ENCODE measurements around the gene QRFP. TPM values are rescaled to one million over a fixed set of nuclear protein-coding genes. Genes with fewer than 3 reads are reported as not detected.

QRFP gene
- polyA plus RNA-seq, 3 donors: 0.18 to 0.60 (median 0.21) TPM

DNA sequence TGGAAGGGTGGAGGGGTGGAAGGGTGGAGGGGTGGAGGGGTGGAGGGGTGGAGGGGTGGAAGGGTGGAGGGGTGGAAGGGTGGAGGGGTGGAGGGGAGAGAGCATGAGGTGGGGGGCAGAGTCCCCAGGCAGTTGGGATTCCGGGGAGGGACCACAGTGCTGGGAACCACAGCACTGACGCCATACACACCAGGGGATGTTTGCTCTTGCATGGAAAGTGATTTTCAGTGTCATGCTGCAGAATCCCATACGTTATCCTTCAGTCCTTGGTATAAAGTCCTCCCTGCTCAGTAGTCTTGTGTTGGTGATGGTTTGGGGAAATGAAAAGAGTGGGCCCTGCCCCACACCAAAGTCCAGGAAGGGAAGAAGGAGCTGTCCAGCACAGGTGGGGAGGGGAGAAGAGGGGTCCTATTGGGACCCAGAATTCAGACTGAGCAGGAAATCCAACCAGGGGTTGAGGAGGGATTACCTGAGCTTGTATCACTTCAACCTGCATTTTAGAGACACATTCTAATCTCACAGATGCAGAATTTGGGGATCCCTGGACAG, 48.0 kb upstream of the QRFP start:
- no peak overlapping the region for H3K9ac ChIP-seq (ENCODE audit: insufficient read depth, low read length, poor library complexity, severe bottlenecking)
- H3K4me3 ChIP-seq (replicated peaks in 1 of 3; ENCODE audit: low read depth in 2 of 3, low read length in 3 of 3): no peak overlapping the region
- H3K4me3 Mint-ChIP-seq: no peak overlapping the region
- TF ChIP-seq, protein P1, sequence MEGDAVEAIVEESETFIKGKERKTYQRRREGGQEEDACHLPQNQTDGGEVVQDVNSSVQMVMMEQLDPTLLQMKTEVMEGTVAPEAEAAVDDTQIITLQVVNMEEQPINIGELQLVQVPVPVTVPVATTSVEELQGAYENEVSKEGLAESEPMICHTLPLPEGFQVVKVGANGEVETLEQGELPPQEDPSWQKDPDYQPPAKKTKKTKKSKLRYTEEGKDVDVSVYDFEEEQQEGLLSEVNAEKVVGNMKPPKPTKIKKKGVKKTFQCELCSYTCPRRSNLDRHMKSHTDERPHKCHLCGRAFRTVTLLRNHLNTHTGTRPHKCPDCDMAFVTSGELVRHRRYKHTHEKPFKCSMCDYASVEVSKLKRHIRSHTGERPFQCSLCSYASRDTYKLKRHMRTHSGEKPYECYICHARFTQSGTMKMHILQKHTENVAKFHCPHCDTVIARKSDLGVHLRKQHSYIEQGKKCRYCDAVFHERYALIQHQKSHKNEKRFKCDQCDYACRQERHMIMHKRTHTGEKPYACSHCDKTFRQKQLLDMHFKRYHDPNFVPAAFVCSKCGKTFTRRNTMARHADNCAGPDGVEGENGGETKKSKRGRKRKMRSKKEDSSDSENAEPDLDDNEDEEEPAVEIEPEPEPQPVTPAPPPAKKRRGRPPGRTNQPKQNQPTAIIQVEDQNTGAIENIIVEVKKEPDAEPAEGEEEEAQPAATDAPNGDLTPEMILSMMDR (IDR thresholded peaks at IDR 0.05): no peak
- H3K27me3 ChIP-seq (ENCODE audit: control insufficient read depth in 2 of 2, insufficient read depth in 2 of 2, low read length in 2 of 2): peaks cover 7 to 25% of the 10 kb centered on the region in 2 donors
- no peak overlapping the region for H3K4me2 ChIP-seq (replicated peaks; ENCODE audit: extremely low read depth, low read length, poor library complexity, severe bottlenecking)
- no peak overlapping the region for H3K27ac ChIP-seq (ENCODE audit: low read depth in 1 of 2, low read length in 2 of 2)
- WGBS (ENCODE audit: insufficient coverage): 60% methylated on average over 2 of the region's 3 CpGs
- DNase-seq: no peak
- peaks cover 36 to 47% (median 40%) of the 10 kb centered on the region in 3 donors for H3K27me3 Mint-ChIP-seq (ENCODE audit: low read depth in 3 of 3)
- intact Hi-C loops (cut with micrococcal nuclease): loop anchor here (5.0 to 10.0 kb wide), 3 partner anchors 77 to 240 kb away; no protein-coding TSS in a partner anchor
- H3K36me3 Mint-ChIP-seq: peaks cover 0 to 3% of the 10 kb centered on the region in 2 donors
- H3K9me3 Mint-ChIP-seq: peaks cover 0 to 6% (median 3%) of the 10 kb centered on the region in 7 donors
- no peaks in the 10 kb centered on the region for H3K36me3 ChIP-seq (replicated peaks in 1 of 2; ENCODE audit: control insufficient read depth in 1 of 2, insufficient read depth in 2 of 2, low read length in 2 of 2)
- peaks cover 0 to under 1% of the 10 kb centered on the region in 2 donors for H3K4me1 ChIP-seq (ENCODE audit: control insufficient read depth in 1 of 2, insufficient read depth in 2 of 2, low read length in 2 of 2)
- no peak overlapping the region for H2AFZ ChIP-seq (ENCODE audit: insufficient read depth, low read depth, low read length, poor library complexity, severe bottlenecking)
- H3K4me1 Mint-ChIP-seq: peaks cover 6% of the 10 kb centered on the region
- H3K79me2 ChIP-seq (ENCODE audit: insufficient read depth, low read length): no peaks in the 10 kb centered on the region
- H3K27ac Mint-ChIP-seq: no peak overlapping the region
- H3K9me3 ChIP-seq (replicated peaks in 1 of 2; ENCODE audit: control insufficient read depth in 1 of 2, insufficient read depth in 1 of 2, low read length in 2 of 2): peaks cover 2 to 10% of the 10 kb centered on the region in 2 donors
- H4K20me1 ChIP-seq (ENCODE audit: insufficient read depth, low read length): no peaks in the 10 kb centered on the region

DNA sequence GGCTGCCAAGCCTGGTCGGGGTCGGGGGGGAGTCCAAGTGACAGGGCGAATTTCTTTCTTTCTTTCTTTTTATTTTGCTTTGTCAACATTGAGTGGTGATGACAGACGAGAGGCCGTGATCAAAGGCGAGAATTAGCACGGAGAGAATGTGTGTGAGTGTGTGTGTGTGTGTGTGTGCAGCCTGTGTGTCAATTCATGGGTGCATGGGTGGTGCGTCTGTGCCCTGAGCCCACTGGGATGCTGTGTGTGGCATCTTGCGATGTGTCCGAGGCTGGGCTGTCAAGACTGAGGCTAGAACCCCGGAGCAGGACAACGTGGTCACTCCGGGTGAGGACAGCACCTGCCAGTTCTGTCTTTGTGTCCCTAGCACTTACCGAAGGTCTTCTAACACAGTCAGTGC, 47.2 kb upstream of the QRFP start:
- TF ChIP-seq, protein P1 (IDR thresholded peaks at IDR 0.05): no peak
- no peak for DNase-seq
- Histone ChIP-seq H3K4me3 (replicated peaks in 1 of 3; ENCODE audit: low read depth in 2 of 3, low read length in 3 of 3) (no peak overlapping the region), H2AFZ (ENCODE audit: insufficient read depth, low read depth, low read length, poor library complexity, severe bottlenecking) (no peak overlapping the region), H3K9ac (ENCODE audit: insufficient read depth, low read length, poor library complexity, severe bottlenecking) (no peak overlapping the region), H3K79me2 (ENCODE audit: insufficient read depth, low read length) (no peaks in the 10 kb centered on the region), H3K27ac (ENCODE audit: low read depth in 1 of 2, low read length in 2 of 2) (no peak overlapping the region), H3K4me2 (replicated peaks; ENCODE audit: extremely low read depth, low read length, poor library complexity, severe bottlenecking) (no peak overlapping the region), H3K9me3 (replicated peaks in 1 of 2; ENCODE audit: control insufficient read depth in 1 of 2, insufficient read depth in 1 of 2, low read length in 2 of 2) (peaks cover 0 to 10% of the 10 kb centered on the region in 2 donors), H3K4me1 (ENCODE audit: control insufficient read depth in 1 of 2, insufficient read depth in 2 of 2, low read length in 2 of 2) (peaks cover 0 to 9% of the 10 kb centered on the region in 2 donors), H3K36me3 (replicated peaks in 1 of 2; ENCODE audit: control insufficient read depth in 1 of 2, insufficient read depth in 2 of 2, low read length in 2 of 2) (no peaks in the 10 kb centered on the region), H4K20me1 (ENCODE audit: insufficient read depth, low read length) (no peaks in the 10 kb centered on the region), H3K27me3 (ENCODE audit: control insufficient read depth in 2 of 2, insufficient read depth in 2 of 2, low read length in 2 of 2) (peaks cover 7 to 31% of the 10 kb centered on the region in 2 donors)
- H3K36me3 Mint-ChIP-seq: peaks cover 0 to 4% of the 10 kb centered on the region in 2 donors
- H3K4me1 Mint-ChIP-seq: peaks cover 7% of the 10 kb centered on the region
- H3K27me3 Mint-ChIP-seq (ENCODE audit: low read depth in 3 of 3): peaks cover 32 to 48% (median 40%) of the 10 kb centered on the region in 3 donors
- H3K4me3 Mint-ChIP-seq: no peak overlapping the region
- H3K27ac Mint-ChIP-seq: no peak overlapping the region
- intact Hi-C loops (cut with micrococcal nuclease): loop anchor here (5.0 to 10.0 kb wide), 3 partner anchors 76 to 239 kb away; no protein-coding TSS in a partner anchor
- WGBS (ENCODE audit: insufficient coverage): 83% methylated on average over 11 of the region's 14 CpGs
- peaks cover 0 to 5% (median 1%) of the 10 kb centered on the region in 7 donors for H3K9me3 Mint-ChIP-seq

All from CD14-positive monocyte (primary cell).